Measurements from ENCODE around the gene FHIT. TPM values are rescaled to one million over a fixed set of nuclear protein-coding genes. Genes with fewer than 3 reads are reported as not detected.

FHIT gene
- total RNA-seq, 1 donor from 2014 or later: 11.5 TPM

DNA sequence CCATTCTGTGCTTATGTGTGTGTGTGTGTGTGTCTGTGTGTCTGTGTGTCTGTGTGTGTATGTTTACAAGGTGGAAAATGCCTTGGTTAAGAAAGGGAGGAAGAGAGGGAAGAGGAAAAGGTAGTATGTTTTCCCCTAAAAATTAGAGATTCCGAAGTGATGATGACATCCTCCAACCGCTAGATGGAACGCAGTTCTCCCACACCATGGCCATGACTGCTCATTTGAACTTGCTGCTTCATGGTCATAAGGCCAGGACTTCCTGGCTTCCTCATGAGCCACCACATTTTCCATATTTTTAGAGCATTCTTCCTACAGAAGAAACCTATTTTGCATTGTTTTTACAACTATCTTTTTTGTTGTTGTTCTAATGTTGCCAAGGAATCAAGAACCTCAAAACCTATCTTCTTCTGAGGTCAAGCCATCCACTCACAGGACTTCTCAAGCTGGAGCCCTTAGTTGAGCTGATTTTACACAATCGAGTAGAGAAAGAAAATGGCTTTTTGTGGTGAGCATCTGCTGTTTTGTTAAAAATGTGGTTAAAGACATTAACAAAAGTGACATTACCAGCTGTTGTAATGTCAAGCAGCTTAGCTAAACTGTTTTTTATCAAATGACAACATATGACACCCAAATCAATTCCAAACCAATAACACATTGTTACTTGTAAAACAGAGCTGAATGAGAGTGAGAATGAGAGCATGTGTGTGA, 1091.0 kb downstream of the FHIT start:
- no peaks in the 10 kb centered on the region for H3K36me3 ChIP-seq (ENCODE audit: control insufficient read depth, insufficient read depth, low read length)
- no peaks in the 10 kb centered on the region for H3K27me3 ChIP-seq (ENCODE audit: control insufficient read depth, insufficient read depth, low read length)
- TF ChIP-seq, protein P1, sequence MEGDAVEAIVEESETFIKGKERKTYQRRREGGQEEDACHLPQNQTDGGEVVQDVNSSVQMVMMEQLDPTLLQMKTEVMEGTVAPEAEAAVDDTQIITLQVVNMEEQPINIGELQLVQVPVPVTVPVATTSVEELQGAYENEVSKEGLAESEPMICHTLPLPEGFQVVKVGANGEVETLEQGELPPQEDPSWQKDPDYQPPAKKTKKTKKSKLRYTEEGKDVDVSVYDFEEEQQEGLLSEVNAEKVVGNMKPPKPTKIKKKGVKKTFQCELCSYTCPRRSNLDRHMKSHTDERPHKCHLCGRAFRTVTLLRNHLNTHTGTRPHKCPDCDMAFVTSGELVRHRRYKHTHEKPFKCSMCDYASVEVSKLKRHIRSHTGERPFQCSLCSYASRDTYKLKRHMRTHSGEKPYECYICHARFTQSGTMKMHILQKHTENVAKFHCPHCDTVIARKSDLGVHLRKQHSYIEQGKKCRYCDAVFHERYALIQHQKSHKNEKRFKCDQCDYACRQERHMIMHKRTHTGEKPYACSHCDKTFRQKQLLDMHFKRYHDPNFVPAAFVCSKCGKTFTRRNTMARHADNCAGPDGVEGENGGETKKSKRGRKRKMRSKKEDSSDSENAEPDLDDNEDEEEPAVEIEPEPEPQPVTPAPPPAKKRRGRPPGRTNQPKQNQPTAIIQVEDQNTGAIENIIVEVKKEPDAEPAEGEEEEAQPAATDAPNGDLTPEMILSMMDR (IDR thresholded peaks at IDR 0.05; ENCODE audit: insufficient read depth, low read length, poor library complexity, severe bottlenecking): no peak
- H3K4me3 ChIP-seq (ENCODE audit: low read depth, low read length): no peak overlapping the region
- no peak for DNase-seq (ENCODE audit: low read depth)

DNA sequence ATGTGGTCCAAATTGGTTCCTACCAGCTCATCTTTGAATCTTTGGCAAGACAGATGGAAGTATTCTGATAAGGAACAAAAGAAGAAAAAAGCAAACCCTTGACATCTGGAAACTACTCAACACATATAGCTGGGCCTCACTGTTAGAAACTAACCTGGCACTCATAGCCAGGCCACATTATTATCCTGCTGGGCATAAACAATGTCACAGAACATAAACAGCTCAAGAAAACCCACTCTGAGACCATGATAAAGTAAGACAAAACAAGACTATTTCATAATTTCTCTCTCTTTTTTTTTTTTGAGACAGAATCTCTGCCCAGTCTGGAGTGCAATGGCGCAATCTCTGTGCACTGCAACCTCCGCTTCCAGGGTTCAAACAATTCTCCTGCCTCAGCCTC, 1093.2 kb downstream of the FHIT start:
- no peak overlapping the region for H3K4me3 ChIP-seq (ENCODE audit: low read depth, low read length)
- no peaks in the 10 kb centered on the region for H3K36me3 ChIP-seq (ENCODE audit: control insufficient read depth, insufficient read depth, low read length)
- no peaks in the 10 kb centered on the region for H3K27me3 ChIP-seq (ENCODE audit: control insufficient read depth, insufficient read depth, low read length)
- TF ChIP-seq, protein P1 (IDR thresholded peaks at IDR 0.05; ENCODE audit: insufficient read depth, low read length, poor library complexity, severe bottlenecking): no peak
- no peak for DNase-seq (ENCODE audit: low read depth)

DNA sequence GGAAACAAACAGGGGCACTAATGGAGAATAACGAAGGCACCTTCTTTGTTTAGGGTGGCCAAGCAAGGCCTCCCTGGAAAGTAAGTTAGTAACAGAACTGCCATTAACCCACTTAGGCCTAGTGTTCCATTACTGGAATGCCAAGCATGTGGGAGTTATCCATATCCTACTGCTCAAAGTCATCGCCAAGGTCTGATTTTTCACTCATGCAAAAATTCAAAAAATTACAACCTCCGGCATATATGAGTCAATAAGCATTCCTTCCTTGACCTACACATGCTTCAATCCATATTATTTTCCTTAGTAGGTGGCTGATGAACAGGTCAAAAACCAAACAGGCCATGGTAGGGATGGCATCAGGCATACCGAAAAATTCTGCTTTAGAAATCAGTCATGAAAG, 1097.2 kb downstream of the FHIT start:
- TF ChIP-seq, protein P1 (IDR thresholded peaks at IDR 0.05; ENCODE audit: insufficient read depth, low read length, poor library complexity, severe bottlenecking): no peak
- no peak overlapping the region for H3K4me3 ChIP-seq (ENCODE audit: low read depth, low read length)
- H3K36me3 ChIP-seq (ENCODE audit: control insufficient read depth, insufficient read depth, low read length): no peaks in the 10 kb centered on the region
- no peak for DNase-seq (ENCODE audit: low read depth)
- no peaks in the 10 kb centered on the region for H3K27me3 ChIP-seq (ENCODE audit: control insufficient read depth, insufficient read depth, low read length)

DNA sequence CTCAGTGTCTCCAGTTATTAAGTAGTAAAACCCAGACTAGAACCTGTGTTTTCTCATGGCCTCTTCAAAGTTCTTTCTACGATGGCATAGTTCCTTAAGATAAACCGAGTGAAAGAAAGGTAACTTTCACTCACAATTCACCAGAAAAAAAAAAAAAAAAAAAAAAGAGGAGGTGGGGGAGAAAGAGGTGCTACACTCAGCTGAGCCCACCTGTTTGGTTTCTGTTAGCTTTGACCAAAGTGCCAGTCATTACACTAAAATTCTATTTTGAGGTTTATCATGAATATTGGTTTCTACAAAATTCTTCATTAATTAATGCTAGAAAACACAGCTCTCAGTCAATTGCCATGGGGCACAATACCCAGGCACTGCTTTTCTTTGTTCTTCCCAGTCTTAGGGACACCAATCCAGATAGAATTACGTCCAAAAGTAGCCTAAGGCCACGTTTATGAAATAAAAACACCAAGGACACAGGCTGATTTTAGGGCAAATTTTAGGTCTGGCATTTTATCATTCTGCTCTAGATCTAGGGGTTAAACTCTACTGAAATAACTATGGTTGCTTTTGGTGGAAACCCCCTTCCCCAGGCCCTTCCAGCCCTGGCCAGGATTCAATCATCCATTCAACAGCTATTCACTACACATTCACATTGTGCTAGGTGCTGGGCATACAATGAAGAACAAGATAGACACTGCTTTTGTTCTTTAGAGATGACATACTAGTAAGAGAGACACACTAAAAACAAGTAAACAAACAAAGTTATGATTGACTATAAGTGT, 1097.8 kb downstream of the FHIT start:
- H3K4me3 ChIP-seq (ENCODE audit: low read depth, low read length): no peak overlapping the region
- DNase-seq (ENCODE audit: low read depth): no peak
- no peaks in the 10 kb centered on the region for H3K36me3 ChIP-seq (ENCODE audit: control insufficient read depth, insufficient read depth, low read length)

DNA sequence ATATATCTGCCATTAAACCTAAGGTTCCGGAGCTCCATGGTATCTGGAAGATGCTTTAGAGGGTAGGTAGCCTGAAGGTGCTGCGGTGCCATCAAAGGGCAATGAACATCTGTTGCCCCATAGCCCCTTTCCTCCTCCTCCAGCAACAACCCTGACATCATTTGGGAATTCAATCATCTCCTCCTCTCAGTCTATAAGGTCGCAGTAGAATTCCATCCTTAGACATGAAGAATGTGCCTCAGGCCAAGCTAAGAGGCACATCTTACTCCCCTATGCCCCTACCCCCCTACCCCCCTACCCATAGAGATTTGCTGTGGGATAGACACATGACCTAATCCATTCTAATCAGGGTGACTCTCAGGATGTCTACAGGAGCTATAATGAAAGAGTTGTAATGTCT, 1101.8 kb downstream of the FHIT start:
- Histone ChIP-seq H3K27me3 (ENCODE audit: control insufficient read depth, insufficient read depth, low read length) (no peaks in the 10 kb centered on the region), H3K36me3 (ENCODE audit: control insufficient read depth, insufficient read depth, low read length) (no peaks in the 10 kb centered on the region), H3K4me3 (ENCODE audit: low read depth, low read length) (no peak overlapping the region)
- TF ChIP-seq, protein P1 (IDR thresholded peaks at IDR 0.05; ENCODE audit: insufficient read depth, low read length, poor library complexity, severe bottlenecking): no peak
- no peak for DNase-seq (ENCODE audit: low read depth)

More for the DNA sequence above, 1097.8 kb downstream of the FHIT start:
- H3K27me3 ChIP-seq (ENCODE audit: control insufficient read depth, insufficient read depth, low read length): no peaks in the 10 kb centered on the region
- TF ChIP-seq, protein P1 (IDR thresholded peaks at IDR 0.05; ENCODE audit: insufficient read depth, low read length, poor library complexity, severe bottlenecking): no peak

All from kidney epithelial cell (primary cell).